Measurements from ENCODE around the gene DDX54.
A peak's percentile ranks its signal among the peaks of the same experiment; 100 is the strongest.
"Not testable (repeated sequence)": the region's sequence is repeated elsewhere in the genome, so short reads cannot be mapped to it uniquely, and the experiment has no call there.

DDX54 gene

GRCh38 chr12:113161415-113162016, 23.8 kb downstream of the DDX54 start:
- no peak for DNase-seq

- DNase-seq, result no peak
Measured at GRCh38 chr12:113159937-113160336, 25.3 kb downstream of the DDX54 start.

DNA sequence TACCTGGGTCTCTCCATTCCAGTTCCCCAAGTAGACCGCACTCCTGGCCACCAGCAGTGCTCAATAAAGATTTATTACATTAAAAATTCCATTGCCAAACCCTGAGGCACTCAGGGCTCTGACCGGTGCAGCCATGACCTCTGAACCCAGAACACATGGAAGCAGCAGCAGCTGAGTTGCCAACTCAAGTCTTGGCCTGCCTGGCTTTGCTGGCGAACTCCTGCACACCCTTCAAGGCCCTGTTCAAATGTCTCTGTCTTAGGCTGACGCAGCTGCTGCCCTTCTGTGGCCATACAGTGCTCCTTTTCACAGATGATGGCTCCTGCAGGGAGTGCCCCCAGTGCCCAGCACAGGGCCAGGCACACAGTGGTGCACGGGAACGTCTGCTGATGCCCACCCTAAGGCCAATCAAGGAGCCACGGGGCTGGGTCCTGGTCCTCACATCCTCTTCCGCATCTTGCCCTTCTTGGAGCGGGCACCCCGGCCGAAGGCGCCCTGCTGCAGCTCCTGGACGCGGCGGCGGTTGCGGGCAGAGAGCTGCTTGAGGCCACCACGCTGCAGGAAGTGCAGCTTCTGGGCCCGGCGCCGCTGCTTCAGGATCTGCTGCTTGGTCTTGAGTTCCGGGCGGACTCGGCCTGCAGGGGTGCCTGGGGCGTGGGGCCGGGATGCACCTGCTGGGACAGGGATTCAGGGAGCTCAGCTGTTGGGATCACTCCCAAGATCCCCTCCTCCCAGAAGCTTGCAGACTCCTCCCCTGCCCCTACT, 26.7 kb downstream of the DDX54 start:
- no peak for DNase-seq

DNA sequence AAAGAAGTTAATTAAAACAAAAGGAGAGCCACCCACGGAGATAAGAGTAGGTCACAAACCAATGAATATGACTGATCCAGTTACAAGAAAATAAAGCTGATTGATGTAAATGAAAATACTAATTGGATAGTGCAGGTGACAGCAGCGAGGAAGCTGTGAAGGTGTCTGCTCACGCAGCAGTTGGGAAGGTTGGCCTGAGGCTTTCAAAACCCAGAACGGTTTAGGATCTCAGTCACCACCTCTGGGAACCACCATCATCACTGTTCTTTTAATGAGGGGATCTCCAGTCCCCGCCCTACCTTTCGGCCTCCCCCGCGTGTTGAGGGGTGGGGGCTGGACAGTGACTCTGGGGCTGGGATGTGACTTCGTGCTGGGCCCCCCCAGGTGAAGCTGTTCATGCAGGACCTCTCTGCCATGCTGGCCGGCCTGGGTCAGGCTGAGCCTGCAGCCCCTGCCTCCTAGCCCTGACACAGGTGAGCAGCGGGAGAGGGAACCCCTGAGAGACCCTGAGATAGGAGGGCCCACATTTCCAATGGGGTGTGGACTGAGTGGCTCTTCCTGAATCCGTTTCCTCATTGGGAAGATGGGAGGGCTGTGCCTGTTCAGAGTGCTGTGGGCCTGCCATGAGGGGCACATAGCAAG, 27.9 kb downstream of the DDX54 start:
- DNase-seq, result no peak

- no peak for DNase-seq
Measured at GRCh38 chr12:113155646-113156045, 29.6 kb downstream of the DDX54 start.

DNA sequence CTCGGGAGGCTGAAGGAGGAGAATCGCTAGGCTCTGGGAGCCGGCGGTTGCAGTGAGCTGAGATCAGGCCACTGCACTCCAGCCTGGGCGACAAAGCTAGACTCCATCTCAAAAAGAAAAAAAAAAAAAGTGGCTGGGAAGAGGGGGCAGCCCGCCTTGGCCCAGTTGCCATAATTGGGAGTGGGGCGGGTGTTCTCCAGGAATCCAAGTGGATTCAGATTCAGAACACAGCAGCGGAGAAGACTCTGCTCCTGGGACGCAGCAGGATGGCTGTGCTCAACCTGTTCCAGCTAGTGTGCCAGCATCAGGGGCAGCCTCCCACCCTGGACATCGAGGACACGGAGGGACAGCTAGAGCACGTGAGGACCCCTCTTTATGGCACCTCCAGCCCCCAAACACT, 30.2 kb downstream of the DDX54 start:
- DNase-seq, result no peak

DNA sequence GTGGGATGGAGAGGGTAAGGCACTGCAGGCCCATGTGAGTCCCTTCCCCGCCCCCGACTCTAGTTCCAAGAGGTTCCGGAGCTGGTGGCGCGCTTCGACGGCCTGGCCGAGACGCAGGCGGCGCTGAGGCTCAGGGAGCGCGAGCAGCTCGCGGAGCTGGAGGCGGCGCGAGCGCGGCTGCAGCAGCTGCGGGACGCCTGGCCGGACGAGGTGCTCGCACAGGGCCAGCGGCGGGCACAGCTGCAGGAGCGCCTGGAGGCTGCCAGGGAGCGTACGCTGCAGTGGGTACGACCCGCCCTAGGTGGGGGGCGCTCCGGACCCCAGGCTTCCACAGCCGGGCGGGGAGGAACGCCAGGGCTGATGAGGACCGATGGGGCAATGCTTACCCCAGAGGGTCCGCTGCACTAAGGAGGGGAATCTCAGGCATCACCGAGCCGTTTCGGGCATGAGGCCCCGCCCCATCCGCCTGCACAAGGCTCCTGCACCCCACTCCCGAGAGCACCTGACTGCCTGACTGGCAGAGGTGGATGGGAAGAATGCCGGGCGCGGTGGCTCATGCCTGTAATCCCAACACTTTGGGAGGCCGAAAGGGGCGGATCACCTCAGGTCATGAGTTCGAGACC, 30.8 kb downstream of the DDX54 start:
- no peak for DNase-seq

GRCh38 chr12:113152835-113153814, 32.2 kb downstream of the DDX54 start:
- DNase-seq, result peak; percentile 85

GRCh38 chr12:113152196-113152834, 33.0 kb downstream of the DDX54 start:
- no peak for DNase-seq

- DNase-seq, result no peak
Measured at GRCh38 chr12:113151655-113152054, 33.6 kb downstream of the DDX54 start.

GRCh38 chr12:113149361-113150150, 35.7 kb downstream of the DDX54 start, which contains the start of gene CFAP73:
CFAP73 (plus strand) TSS chr12:113149724; CDS start chr12:113149858, 134 bp downstream.
- peak; percentile 52 for DNase-seq

DNA sequence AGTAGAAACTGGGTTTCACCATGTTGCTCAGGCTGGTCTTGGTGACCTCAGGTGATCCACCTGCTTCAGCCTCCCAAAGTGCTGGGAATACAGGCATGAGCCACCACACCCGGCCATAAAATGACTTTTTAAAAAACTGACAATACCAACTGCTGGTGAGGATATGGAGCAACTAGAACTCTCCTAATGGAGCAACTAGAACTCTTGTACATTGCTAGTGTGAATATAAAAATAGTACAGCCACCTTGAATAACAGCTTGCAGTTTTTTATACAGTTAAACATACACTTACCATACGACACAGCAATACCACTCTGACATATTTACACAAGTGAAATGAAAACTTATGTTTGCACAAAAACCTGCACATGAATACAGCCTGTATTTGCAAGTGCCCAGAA, 38.3 kb downstream of the DDX54 start:
- DNase-seq, result no peak

GRCh38 chr12:113145720-113146551, 39.3 kb downstream of the DDX54 start:
- DNase-seq, result no peak

DNA sequence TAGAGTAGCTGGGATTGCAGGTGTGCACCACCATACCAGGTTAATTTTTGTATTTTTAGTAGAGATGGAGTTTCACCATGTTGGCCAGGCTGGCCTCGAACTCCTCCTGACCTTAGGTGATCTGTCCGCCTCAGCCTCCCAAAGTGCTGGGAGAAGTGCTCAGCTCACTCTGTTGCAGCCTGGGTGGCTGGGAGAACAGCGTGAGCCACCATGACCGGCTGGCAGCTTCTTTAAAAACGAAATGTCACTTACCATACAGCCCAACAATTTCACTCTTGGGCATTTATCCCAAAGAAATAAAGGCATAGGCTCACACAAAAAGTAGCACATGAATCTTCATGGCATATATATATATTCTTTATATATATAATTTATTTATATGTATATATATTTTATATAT, 40.5 kb downstream of the DDX54 start:
- DNase-seq, result no peak

- DNase-seq, result no peak
Measured at GRCh38 chr12:113143959-113144358, 41.3 kb downstream of the DDX54 start.

GRCh38 chr12:113142886-113143332, 42.4 kb downstream of the DDX54 start:
- DNase-seq, result no peak

- DNase-seq, result peak; percentile 94
Measured at GRCh38 chr12:113142173-113142885, 42.9 kb downstream of the DDX54 start.

GRCh38 chr12:113141716-113142115, 43.6 kb downstream of the DDX54 start:
- not testable (repeated sequence) for DNase-seq

GRCh38 chr12:113140706-113141105, 44.6 kb downstream of the DDX54 start:
- no peak for DNase-seq

Measured in midbrain (tissue), 1 donor.